Measurements from ENCODE around the gene LMNA.
"Not testable (repeated sequence)": the region's sequence is repeated elsewhere in the genome, so short reads cannot be mapped to it uniquely, and the experiment has no call there.

LMNA gene

GRCh38 chr1:156114101-156114918 is at the start of gene LMNA:
TSS of gene LMNA (plus strand) at chr1:156114711. CDS start at chr1:156114919, 208 bp downstream.
- peak; percentile 93 for DNase-seq

- no peak for DNase-seq
Observed at GRCh38 chr1:156065212-156065611, 49.3 kb upstream of the LMNA start.

- DNase-seq: no peak
Observed at GRCh38 chr1:156065871-156066270, 48.6 kb upstream of the LMNA start.

GRCh38 chr1:156067262-156067661 is 47.2 kb upstream of the LMNA start:
- no peak for DNase-seq

GRCh38 chr1:156069490-156070455 is 44.7 kb upstream of the LMNA start:
- DNase-seq: no peak

GRCh38 chr1:156070548-156070947 is 44.0 kb upstream of the LMNA start:
- peak; percentile 98 for DNase-seq

- DNase-seq: not testable (repeated sequence)
Observed at GRCh38 chr1:156071332-156071816, 43.1 kb upstream of the LMNA start.

GRCh38 chr1:156072251-156072650 is 42.3 kb upstream of the LMNA start:
- no peak for DNase-seq

- DNase-seq: no peak
Observed at GRCh38 chr1:156073110-156073687, 41.3 kb upstream of the LMNA start.

- DNase-seq: peak; percentile 58
Observed at GRCh38 chr1:156073740-156074139, 40.8 kb upstream of the LMNA start.

GRCh38 chr1:156074661-156075060 is 39.9 kb upstream of the LMNA start:
- DNase-seq: peak; percentile 24

- DNase-seq: no peak
Observed at GRCh38 chr1:156075162-156075561, 39.3 kb upstream of the LMNA start.

- DNase-seq: no peak
Observed at GRCh38 chr1:156075775-156076204, 38.7 kb upstream of the LMNA start.

GRCh38 chr1:156076609-156077429 is 37.7 kb upstream of the LMNA start:
- DNase-seq: no peak

GRCh38 chr1:156077430-156077760 is 37.1 kb upstream of the LMNA start:
- no peak for DNase-seq

- no peak for DNase-seq
Observed at GRCh38 chr1:156078728-156079127, 35.8 kb upstream of the LMNA start.

GRCh38 chr1:156079762-156080161 is 34.7 kb upstream of the LMNA start:
- no peak for DNase-seq

GRCh38 chr1:156080241-156080862 is 34.2 kb upstream of the LMNA start:
- DNase-seq: no peak

GRCh38 chr1:156080863-156081179 is 33.7 kb upstream of the LMNA start:
- DNase-seq: no peak

- peak; percentile 66 for DNase-seq
Observed at GRCh38 chr1:156081180-156081916, 33.2 kb upstream of the LMNA start.

- DNase-seq: peak; percentile 80
Observed at GRCh38 chr1:156081917-156082308, 32.6 kb upstream of the LMNA start.
